ENCODE data around the gene SLC38A2.
"Not testable (repeated sequence)": the region's sequence is repeated elsewhere in the genome, so short reads cannot be mapped to it uniquely, and the experiment has no call there.

The SLC38A2 gene

GRCh38 chr12:46372544-46373300 is at the start of gene SLC38A2:
TSS of gene SLC38A2 (minus strand) at chr12:46372773. CDS start at chr12:46371293, 1,480 bp downstream.
- peak; percentile 97 for DNase-seq (ENCODE audit: low read depth)

- no peak for DNase-seq (ENCODE audit: low read depth)
Observed at GRCh38 chr12:46419675-46420074, 47.1 kb upstream of the SLC38A2 start.

DNA sequence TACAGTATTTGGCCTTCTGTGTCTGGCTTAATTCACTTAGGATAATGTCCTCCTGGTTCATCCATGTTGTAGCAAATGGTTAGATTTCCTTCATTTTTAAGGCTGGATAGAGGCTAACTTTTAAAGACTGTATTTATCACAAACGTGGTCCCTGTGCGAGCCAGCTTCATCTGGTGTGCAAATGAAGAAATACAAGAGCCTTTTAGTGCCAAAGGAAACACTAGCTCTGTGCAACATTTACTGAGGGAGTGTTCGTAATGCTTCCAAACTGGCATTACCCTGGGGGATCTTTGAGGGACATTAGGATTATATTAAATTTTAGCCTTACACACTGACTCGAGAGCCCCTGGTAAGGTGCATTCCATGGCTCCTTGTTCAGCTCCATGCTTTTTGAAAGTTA is 43.0 kb upstream of the SLC38A2 start:
- no peak for DNase-seq (ENCODE audit: low read depth)

DNA sequence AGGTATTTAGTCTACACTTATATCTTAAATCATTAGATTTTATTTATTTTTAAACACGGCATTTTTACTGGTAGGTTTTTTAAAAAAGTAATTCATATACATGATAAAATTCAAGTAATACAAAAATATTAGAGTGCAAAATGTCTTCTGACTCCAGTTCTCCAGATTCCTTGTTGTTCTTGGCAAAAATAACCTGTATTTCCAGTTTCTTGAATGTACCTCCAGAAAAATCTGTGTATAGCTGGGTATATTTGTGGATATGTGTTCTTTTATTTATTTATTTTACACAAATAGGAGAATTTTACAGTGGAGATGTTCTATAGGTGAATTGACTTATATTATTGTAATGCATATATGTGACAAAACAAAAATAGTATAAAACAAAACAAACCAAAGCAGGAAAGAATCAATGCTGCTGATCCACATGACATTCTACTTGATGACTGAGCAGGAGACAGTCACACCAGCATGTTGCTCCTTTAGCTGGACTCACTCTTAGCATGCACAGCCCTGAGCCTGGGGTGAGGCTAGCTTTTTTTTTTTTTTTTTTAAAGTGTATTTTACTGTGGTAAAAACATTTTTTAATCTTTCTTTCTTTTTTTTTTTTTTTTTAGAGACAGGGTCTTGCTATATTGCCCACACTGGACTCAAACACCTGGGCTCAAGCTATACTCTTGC is 42.2 kb upstream of the SLC38A2 start:
- no peak for DNase-seq (ENCODE audit: low read depth)

GRCh38 chr12:46413368-46413767 is 40.8 kb upstream of the SLC38A2 start:
- no peak for DNase-seq (ENCODE audit: low read depth)

DNA sequence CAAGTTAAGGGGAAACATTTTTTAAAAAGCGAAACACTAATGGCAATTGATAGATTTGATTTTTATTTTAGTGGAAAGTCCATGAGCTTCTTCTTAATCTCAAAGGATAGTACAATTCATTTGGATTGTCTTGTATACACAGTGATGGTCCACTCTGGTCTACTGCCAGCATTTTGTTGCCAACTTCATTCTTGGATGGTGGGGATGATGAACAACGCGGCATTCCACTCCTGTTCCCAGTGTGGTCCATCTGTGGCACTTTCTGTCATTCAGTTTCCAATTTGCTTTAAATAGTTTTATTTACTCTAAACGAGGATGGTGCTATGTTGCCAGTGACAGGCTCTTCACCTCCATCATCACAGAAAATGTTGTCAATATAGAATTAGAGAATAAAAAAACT is 40.3 kb upstream of the SLC38A2 start:
- DNase-seq (ENCODE audit: low read depth), result no peak

DNA sequence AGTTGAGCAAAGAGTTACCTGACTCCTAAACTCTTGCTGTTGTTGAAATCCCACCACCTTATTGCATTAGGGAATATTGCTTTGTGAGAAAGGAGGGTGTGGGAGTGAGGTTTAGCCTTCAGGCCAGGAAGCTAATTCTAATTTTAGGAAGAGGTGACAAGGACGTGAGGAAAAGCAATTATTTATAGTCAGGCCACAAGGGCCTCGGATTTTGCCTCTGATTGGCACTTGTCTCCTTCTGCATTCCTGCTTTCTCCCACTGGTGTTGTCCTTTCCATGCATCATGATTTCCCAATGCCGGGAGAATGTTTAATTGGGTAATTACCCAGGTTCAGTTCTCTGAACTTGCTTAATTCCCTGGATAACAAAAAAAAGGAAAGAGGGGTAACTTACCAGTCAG is 37.9 kb upstream of the SLC38A2 start:
- no peak for DNase-seq (ENCODE audit: low read depth)

DNA sequence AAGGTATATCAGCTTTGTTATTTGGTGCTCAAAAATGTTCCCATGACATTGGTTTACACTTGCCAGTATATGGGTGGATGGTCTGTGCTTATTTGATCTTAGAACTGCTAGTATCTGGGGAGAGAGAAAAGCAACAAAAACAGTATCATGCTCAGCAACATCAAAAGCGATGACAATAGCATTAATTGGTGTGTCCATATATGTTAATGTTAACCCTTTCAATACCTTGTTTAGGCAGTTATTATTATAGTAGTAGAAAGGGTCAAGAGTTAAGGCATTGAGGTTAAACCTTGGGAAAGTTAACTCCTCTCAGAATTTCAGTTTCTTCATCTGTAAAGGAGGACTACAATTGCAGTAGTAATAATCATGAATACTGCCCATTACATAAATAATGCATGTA is 37.4 kb upstream of the SLC38A2 start:
- DNase-seq (ENCODE audit: low read depth), result no peak

GRCh38 chr12:46409342-46409741 is 36.8 kb upstream of the SLC38A2 start:
- no peak for DNase-seq (ENCODE audit: low read depth)

GRCh38 chr12:46408441-46408840 is 35.9 kb upstream of the SLC38A2 start:
- no peak for DNase-seq (ENCODE audit: low read depth)

GRCh38 chr12:46407361-46407760 is 34.8 kb upstream of the SLC38A2 start:
- DNase-seq (ENCODE audit: low read depth), result no peak

- DNase-seq (ENCODE audit: low read depth), result no peak
Observed at GRCh38 chr12:46406352-46407027, 33.9 kb upstream of the SLC38A2 start.

- DNase-seq (ENCODE audit: low read depth), result no peak
Observed at GRCh38 chr12:46404733-46405132, 32.2 kb upstream of the SLC38A2 start.

- DNase-seq (ENCODE audit: low read depth), result no peak
Observed at GRCh38 chr12:46404225-46404631, 31.7 kb upstream of the SLC38A2 start.

DNA sequence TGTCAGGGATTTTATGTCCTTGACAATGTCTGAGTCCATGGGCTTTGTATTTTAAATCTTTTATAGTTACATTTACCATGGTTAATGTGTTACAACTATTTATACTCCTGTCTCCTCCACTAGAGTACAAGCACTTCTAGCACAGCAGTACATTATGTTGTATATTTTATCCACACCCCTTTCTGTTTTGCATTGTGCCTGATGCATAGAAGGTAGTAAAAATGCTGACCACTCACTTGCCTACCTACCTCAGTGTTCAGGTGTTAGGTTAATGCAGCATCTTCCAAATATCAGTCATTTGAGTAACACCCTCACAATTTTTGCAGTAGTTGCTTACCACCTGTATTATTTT is 31.1 kb upstream of the SLC38A2 start:
- no peak for DNase-seq (ENCODE audit: low read depth)

DNA sequence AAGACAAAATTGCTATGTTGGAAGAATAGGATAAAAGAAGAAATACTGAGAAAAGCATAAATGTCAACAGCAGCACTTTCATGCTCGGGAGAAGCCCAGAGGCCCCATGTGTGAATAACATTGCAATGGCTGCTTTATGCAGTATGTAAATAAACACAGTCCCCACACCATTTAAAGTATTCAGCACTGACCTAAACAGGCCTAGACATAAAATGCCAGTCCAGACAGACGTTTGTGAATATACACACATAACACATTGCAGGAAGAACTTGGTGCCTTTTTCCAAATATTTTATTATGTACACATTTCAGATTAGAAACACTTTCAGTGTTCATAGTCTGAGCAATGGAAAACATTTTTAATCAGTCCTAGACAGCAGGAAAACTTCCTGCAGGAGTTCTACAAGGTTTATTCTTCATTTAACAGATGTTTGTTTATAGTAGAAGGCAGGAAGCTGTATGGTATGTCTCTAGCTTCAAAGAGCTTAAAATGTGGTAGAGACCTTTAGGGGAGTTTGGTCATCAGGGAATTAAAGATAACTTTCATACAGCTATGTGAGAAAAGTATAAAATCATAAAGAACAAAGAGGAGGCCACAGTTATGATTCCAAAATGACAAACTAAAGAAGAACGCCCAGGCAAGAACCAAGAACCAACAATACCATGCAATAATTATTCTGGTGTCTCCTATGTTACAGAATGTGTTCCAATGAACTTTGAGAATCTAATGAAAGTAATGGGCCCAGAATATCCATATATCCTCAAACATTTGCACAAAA is 30.6 kb upstream of the SLC38A2 start:
- no peak for DNase-seq (ENCODE audit: low read depth)

DNA sequence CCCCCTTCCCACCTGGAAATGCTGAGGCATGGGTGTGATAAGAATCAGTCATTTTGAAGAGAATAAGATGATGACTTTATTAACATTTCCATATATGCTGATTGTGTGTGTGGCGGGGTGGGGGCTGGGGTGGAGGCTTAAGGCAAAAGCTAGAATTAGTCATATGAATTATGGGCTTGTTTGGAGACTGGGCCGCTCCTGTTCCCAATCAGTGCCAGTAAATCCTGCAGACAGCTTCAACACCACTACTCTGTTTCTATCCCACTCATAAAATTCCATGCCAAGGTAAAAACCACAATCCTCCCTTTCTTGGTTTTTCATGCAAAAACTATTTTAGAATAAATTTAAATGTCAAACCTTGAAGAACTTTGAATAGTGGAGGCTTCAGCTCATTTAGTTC is 29.9 kb upstream of the SLC38A2 start:
- DNase-seq (ENCODE audit: low read depth), result no peak

GRCh38 chr12:46401662-46402061 is 29.1 kb upstream of the SLC38A2 start:
- DNase-seq (ENCODE audit: low read depth), result no peak

GRCh38 chr12:46400406-46400805 is 27.8 kb upstream of the SLC38A2 start:
- DNase-seq (ENCODE audit: low read depth), result no peak

DNA sequence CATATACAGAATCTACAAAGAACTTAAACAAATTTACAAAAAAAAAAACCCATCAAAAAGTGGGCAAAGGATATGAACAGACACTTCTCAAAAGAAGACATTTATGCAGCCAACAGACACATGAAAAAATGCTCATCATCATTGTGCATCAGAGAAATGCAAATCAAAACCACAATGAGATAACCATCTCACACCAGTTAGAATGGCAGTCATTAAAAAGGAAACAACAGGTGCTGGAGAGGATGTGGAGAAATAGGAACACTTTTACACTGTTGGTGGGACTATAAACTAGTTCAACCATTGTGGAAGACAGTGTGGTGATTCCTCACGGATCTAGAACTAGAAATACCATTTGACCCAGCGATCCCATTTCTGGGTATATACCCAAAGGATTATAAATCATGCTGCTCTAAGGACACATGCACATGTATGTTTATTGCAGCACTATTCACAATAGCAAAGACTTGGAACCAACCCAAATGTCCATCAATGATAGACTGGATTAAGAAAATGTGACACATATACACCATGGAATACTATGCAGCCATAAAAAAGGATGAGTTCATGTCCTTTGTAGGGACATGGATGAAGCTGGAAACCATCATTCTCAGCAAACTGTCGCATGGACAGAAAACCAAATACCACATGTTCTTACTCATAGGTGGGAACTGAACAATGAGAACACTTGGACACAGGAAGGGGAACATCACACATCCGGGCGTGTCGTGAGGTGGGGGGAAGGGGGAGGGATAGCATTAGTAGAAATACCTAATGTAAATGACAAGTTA is 27.1 kb upstream of the SLC38A2 start:
- not testable (repeated sequence) for DNase-seq (ENCODE audit: low read depth)

DNA sequence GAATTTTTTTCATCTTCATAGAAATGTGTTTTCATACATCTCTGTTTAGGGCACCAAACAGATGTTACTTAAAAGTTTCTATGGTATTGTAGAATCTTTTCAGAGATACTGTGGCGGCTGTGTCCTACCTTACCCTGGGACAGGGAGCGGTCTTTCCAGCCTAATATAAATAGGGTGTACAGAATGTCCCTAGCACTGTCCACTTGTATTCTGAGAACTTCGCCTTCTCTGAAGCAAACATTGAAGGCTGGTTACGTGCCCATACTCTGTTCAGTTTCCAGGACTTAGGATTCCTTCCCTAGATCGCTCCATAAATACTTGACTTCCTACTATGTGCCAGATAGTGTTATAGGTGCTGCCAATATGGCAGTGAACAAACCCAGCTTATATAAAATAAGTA is 24.3 kb upstream of the SLC38A2 start:
- no peak for DNase-seq (ENCODE audit: low read depth)

- DNase-seq (ENCODE audit: low read depth), result no peak
Observed at GRCh38 chr12:46395388-46395787, 22.8 kb upstream of the SLC38A2 start.

All from stimulated activated CD8-positive, alpha-beta memory T cell treated with anti-CD3 and anti-CD28 coated beads, Interleukin-15, amount 100 ng/mL, for 1 hour (primary cell).